K562 (cell line): ENCODE results near the gene RPL38. TPM values are rescaled to one million over a fixed set of nuclear protein-coding genes. Genes with fewer than 3 reads are reported as not detected.
A peak's percentile ranks its signal among the peaks of the same experiment; 100 is the strongest.

Source experiments
- BDP1 ChIP-seq: IDR thresholded peaks from 3 replicates; pipeline ENCODE4 v1.6.1; 2011; ENCODE audit not compliant: insufficient read length, insufficient read depth
- C11orf30 ChIP-seq: fragments of 450-650 bp; IDR thresholded peaks from 2 replicates; pipeline ENCODE4 v1.6.1; 2016; ENCODE audit warnings: low read depth, mild to moderate bottlenecking
- ELF2 ChIP-seq: fragments of 250-450 bp; sonication (Bioruptor Pico); IDR thresholded peaks from 2 replicates; pipeline ENCODE4 v1.5.0; 2021; ENCODE audit warnings: mild to moderate bottlenecking
- NR2C1 ChIP-seq, 2 experiments: fragments of 450-650 bp; IDR thresholded peaks; 2 replicates each; pipeline ENCODE4 v1.6.1; 2017; ENCODE audit warnings: mild to moderate bottlenecking in 2 of 2, antibody characterized with exemption in 1 of 2, inconsistent platforms in 1 of 2, missing compliant biosample characterization in 1 of 2, missing genetic modification characterization in 1 of 2
- NR2F6 ChIP-seq: fragments of 450-650 bp; formaldehyde crosslinking; IDR thresholded peaks from 2 replicates; pipeline ENCODE4 v1.4.0; 2020; ENCODE audit warnings: mild to moderate bottlenecking
- NR3C1 ChIP-seq: sonication (generic); formaldehyde crosslinking; IDR thresholded peaks from 2 replicates; pipeline ENCODE4 v1.8.1; 2022; ENCODE audit warnings: missing genetic modification reagents
- PCBP2 ChIP-seq: fragments of 200-400 bp; formaldehyde crosslinking; IDR thresholded peaks from 2 replicates; pipeline ENCODE4 v1.6.1; 2018; ENCODE audit warnings: low read length, low read depth, mild to moderate bottlenecking, moderate library complexity; ENCODE audit not compliant: poor library complexity, severe bottlenecking
- RBM39 ChIP-seq: fragments of 200-400 bp; formaldehyde crosslinking; optimal IDR thresholded peaks from 2 replicates; pipeline ENCODE3; 2018; ENCODE audit warnings: low read depth, low read length
- TAF9B ChIP-seq: fragments of 450-650 bp; IDR thresholded peaks from 2 replicates; pipeline ENCODE4 v1.6.1; 2018; ENCODE audit warnings: mild to moderate bottlenecking; ENCODE audit not compliant: partially characterized antibody
- TGIF2 ChIP-seq: sonication (generic); formaldehyde crosslinking; IDR thresholded peaks from 2 replicates; pipeline ENCODE4 v1.8.1; 2022; ENCODE audit warnings: mild to moderate bottlenecking, missing genetic modification reagents, moderate library complexity
- ZFP30 ChIP-seq: fragments of 250-450 bp; sonication (Bioruptor Pico); IDR thresholded peaks from 2 replicates; pipeline ENCODE4 v1.8.0; 2022; ENCODE audit warnings: moderate library complexity, mild to moderate bottlenecking, inconsistent platforms, borderline replicate concordance
- ZNF274 ChIP-seq: IDR thresholded peaks from 2 replicates; pipeline ENCODE4 v1.6.1; 2011; ENCODE audit warnings: low read depth, mild to moderate bottlenecking, low read length, moderate library complexity, borderline replicate concordance
- ZNF583 ChIP-seq: fragments of 250-450 bp; sonication (Bioruptor Pico); IDR thresholded peaks from 2 replicates; pipeline ENCODE4 v1.4.0; 2020
- polyA plus RNA-seq, 8 experiments: library from polyadenylated mRNA; depleted of rRNA in 4 of 8; stranded (reverse) in 5 of 8; unstranded in 3 of 8; fragments of >200 nt; fragmentation: Nextera tagmentation in 2 of 8; fragmentation: Illumina TruSeq in 1 of 8; extraction: Ambion mirVana in 2 of 8; extraction: Trizol in 1 of 8; gene quantifications; 2 replicates each; pipeline versions ENCODE4 v1.2.1 to v1.2.3, GENCODE V29; 2011 to 2014; ENCODE audit warnings: inconsistent platforms in 1 of 8, missing spikeins in 1 of 8
- total RNA-seq, 7 experiments: library from RNA; depleted of rRNA in 6 of 7; stranded (reverse); fragments of >200 nt in 6 of 7; fragmentation: Illumina TruSeq in 2 of 7; extraction: Trizol in 2 of 7; gene quantifications; 2 replicates each; pipeline versions ENCODE4 v1.2.1 to v1.2.3, GENCODE V29; 2011 to 2021; ENCODE audit warnings: low replicate concordance in 1 of 7
- TF ChIP-seq, protein P1 (sequence below), 2 experiments: IDR thresholded peaks; 2 replicates each; pipeline ENCODE4 v1.6.1; 2012; ENCODE audit warnings: improper control_type of control experiment in 2 of 2, low read depth in 2 of 2, low read length in 2 of 2, borderline replicate concordance in 1 of 2
- TF ChIP-seq, protein P2 (sequence below): fragments of 450-650 bp; formaldehyde crosslinking; IDR thresholded peaks from 2 replicates; pipeline ENCODE4 v1.4.0; 2022; ENCODE audit warnings: missing genetic modification characterization
- TF ChIP-seq, protein P3 (sequence below): fragments of 450-650 bp; IDR thresholded peaks from 2 replicates; pipeline ENCODE4 v1.6.1; 2017; ENCODE audit warnings: antibody characterized with exemption
- TF ChIP-seq, protein P4 (sequence below): fragments of 450-650 bp; IDR thresholded peaks from 2 replicates; pipeline ENCODE4 v1.6.1; 2016; ENCODE audit warnings: antibody characterized with exemption
- TF ChIP-seq, protein P5 (sequence below): IDR thresholded peaks from 2 replicates; pipeline ENCODE4 v1.6.1; 2016; ENCODE audit warnings: missing genetic modification characterization, missing compliant biosample characterization

Gene RPL38
- total and polyA plus RNA-seq, 9 of the 15 experiments (the other 6 are each of a cell fraction or from before 2014, with no cell fraction given) = 1,224 to 3,864 (median 1,939) TPM

DNA sequence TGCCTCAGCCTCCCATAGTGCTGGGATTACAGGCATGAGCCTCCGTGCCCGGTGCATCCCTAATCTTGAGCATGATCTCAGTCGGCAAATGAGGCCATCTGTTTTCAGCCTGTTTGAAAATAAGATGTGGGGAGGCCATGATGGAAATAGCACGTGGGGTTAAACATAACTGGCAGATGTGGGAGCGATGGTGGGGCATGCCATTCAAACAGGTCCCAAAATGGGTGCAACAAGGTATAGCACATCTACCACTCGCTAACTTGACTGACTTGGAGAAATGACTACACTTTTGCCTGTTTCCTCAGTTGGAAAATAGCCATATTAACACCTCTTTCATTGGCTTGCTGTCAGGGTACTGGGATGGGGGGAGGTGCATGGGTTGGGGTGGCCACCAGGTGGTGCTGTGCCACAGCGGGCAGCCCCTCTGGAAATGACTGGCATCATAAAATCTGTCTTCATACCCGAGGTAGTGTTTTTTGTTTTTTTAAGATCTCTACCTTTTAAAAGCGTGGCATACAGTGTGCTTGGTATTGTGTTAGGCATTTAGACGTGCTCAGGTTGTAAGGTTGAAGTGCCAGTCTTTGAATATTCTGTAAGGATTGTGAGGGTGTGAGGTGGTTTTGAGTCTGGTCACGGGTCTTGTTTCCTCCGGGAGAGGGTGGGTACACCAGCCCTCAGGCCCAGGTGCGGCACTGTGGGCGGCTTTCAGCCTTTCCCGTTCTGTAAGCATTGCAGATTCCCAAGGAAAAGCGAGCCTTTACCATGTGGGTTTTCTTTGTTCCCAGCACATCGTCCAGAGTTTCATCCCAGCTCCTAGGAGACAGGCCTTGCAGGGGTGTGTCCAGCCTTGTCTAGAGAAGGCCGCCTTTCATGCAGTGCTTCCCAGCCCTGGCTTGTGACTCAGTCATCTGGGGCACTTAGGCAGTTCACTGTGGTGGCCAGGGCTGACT is 7.0 kb downstream of the RPL38 start (continued):
- TF ChIP-seq, protein P1, sequence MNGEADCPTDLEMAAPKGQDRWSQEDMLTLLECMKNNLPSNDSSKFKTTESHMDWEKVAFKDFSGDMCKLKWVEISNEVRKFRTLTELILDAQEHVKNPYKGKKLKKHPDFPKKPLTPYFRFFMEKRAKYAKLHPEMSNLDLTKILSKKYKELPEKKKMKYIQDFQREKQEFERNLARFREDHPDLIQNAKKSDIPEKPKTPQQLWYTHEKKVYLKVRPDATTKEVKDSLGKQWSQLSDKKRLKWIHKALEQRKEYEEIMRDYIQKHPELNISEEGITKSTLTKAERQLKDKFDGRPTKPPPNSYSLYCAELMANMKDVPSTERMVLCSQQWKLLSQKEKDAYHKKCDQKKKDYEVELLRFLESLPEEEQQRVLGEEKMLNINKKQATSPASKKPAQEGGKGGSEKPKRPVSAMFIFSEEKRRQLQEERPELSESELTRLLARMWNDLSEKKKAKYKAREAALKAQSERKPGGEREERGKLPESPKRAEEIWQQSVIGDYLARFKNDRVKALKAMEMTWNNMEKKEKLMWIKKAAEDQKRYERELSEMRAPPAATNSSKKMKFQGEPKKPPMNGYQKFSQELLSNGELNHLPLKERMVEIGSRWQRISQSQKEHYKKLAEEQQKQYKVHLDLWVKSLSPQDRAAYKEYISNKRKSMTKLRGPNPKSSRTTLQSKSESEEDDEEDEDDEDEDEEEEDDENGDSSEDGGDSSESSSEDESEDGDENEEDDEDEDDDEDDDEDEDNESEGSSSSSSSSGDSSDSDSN (IDR thresholded peaks at IDR 0.05; ENCODE audit: borderline replicate concordance in 1 of 2, low read depth in 2 of 2, low read length in 2 of 2) = no peak
- no peak for TF ChIP-seq RBM39
- TF ChIP-seq ZNF583 (CRISPR knock-in tag) = no peak
- TF ChIP-seq, protein P2, sequence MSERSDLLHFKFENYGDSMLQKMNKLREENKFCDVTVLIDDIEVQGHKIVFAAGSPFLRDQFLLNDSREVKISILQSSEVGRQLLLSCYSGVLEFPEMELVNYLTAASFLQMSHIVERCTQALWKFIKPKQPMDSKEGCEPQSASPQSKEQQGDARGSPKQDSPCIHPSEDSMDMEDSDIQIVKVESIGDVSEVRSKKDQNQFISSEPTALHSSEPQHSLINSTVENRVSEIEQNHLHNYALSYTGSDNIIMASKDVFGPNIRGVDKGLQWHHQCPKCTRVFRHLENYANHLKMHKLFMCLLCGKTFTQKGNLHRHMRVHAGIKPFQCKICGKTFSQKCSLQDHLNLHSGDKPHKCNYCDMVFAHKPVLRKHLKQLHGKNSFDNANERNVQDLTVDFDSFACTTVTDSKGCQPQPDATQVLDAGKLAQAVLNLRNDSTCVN = no peak
- peak; percentile 69; the same call in 1 of the 2 replicates for TF ChIP-seq ELF2 (CRISPR knock-in tag)
- no peak for TF ChIP-seq ZNF274
- TF ChIP-seq PCBP2 = no peak
- TF ChIP-seq, protein P3, sequence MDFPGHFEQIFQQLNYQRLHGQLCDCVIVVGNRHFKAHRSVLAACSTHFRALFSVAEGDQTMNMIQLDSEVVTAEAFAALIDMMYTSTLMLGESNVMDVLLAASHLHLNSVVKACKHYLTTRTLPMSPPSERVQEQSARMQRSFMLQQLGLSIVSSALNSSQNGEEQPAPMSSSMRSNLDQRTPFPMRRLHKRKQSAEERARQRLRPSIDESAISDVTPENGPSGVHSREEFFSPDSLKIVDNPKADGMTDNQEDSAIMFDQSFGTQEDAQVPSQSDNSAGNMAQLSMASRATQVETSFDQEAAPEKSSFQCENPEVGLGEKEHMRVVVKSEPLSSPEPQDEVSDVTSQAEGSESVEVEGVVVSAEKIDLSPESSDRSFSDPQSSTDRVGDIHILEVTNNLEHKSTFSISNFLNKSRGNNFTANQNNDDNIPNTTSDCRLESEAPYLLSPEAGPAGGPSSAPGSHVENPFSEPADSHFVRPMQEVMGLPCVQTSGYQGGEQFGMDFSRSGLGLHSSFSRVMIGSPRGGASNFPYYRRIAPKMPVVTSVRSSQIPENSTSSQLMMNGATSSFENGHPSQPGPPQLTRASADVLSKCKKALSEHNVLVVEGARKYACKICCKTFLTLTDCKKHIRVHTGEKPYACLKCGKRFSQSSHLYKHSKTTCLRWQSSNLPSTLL = no peak
- TF ChIP-seq NR2C1 (IDR thresholded peaks at IDR 0.05) = peak; percentile 10; the same call in 1 of the 2 replicates
- no peak for TF ChIP-seq NR2C1 (tag; IDR thresholded peaks at IDR 0.05)
- TF ChIP-seq, protein P4, sequence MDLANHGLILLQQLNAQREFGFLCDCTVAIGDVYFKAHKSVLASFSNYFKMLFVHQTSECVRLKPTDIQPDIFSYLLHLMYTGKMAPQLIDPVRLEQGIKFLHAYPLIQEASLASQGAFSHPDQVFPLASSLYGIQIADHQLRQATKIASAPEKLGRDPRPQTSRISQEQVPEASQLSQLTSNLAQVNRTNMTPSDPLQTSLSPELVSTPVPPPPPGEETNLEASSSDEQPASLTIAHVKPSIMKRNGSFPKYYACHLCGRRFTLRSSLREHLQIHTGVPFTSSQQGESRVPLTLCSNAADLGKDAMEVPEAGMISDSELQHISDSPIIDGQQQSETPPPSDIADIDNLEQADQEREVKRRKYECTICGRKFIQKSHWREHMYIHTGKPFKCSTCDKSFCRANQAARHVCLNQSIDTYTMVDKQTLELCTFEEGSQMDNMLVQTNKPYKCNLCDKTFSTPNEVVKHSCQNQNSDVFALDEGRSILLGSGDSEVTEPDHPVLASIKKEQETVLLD = no peak
- no peak for TF ChIP-seq TGIF2 (CRISPR knock-in tag)
- TF ChIP-seq TAF9B = no peak
- TF ChIP-seq, protein P5, sequence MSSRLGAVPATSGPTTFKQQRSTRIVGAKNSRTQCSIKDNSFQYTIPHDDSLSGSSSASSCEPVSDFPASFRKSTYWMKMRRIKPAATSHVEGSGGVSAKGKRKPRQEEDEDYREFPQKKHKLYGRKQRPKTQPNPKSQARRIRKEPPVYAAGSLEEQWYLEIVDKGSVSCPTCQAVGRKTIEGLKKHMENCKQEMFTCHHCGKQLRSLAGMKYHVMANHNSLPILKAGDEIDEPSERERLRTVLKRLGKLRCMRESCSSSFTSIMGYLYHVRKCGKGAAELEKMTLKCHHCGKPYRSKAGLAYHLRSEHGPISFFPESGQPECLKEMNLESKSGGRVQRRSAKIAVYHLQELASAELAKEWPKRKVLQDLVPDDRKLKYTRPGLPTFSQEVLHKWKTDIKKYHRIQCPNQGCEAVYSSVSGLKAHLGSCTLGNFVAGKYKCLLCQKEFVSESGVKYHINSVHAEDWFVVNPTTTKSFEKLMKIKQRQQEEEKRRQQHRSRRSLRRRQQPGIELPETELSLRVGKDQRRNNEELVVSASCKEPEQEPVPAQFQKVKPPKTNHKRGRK (tag) = no peak
- TF ChIP-seq BDP1 = no peak
- TF ChIP-seq C11orf30 = no peak
- no peak for TF ChIP-seq ZFP30 (CRISPR knock-in tag)
- no peak for TF ChIP-seq NR2F6
- TF ChIP-seq NR3C1 (CRISPR knock-in tag) = no peak
